Activated CD8-positive, alpha-beta memory T cell treated with anti-CD3 and anti-CD28 coated beads for 1 hour (primary cell): Measurements from ENCODE around the gene ISLR.

Experiments
- DNase-seq, 2 donors: peaks; one replicate each; pipeline ENCODE4 v3.0.0-alpha.2; 2020; ENCODE audit warnings: low read depth in 1 of 2; ENCODE audit errors: extremely low read depth in 1 of 2

The ISLR gene

GRCh38 chr15:74209997-74210671 is 36.6 kb downstream of the ISLR start:
- no peak for DNase-seq

- no peak for DNase-seq
Observed at GRCh38 chr15:74210729-74211128, 37.2 kb downstream of the ISLR start.

GRCh38 chr15:74211656-74212055 is 38.1 kb downstream of the ISLR start:
- DNase-seq: no peak

GRCh38 chr15:74212494-74212893 is 39.0 kb downstream of the ISLR start:
- DNase-seq: no peak

- no peak for DNase-seq
Observed at GRCh38 chr15:74213858-74214284, 40.4 kb downstream of the ISLR start.

- DNase-seq: no peak
Observed at GRCh38 chr15:74214324-74215021, 41.0 kb downstream of the ISLR start.

- DNase-seq: no peak
Observed at GRCh38 chr15:74215958-74216357, 42.4 kb downstream of the ISLR start.

GRCh38 chr15:74216949-74217348 is 43.4 kb downstream of the ISLR start:
- DNase-seq: no peak

- DNase-seq: no peak
Observed at GRCh38 chr15:74217907-74218885, 44.7 kb downstream of the ISLR start.

GRCh38 chr15:74220475-74221248 is 47.2 kb downstream of the ISLR start:
- no peak for DNase-seq

GRCh38 chr15:74221399-74222239 is 48.1 kb downstream of the ISLR start:
- DNase-seq: no peak

- DNase-seq: no peak
Observed at GRCh38 chr15:74222240-74223119, 49.0 kb downstream of the ISLR start.

GRCh38 chr15:74225928-74226327 is 52.4 kb downstream of the ISLR start:
- no peak for DNase-seq
